Stimulated activated CD4-positive, alpha-beta T cell treated with anti-CD3 and anti-CD28 coated beads, Interleukin-2, amount 100 ng/mL, for 24 hours (primary cell): Measurements from ENCODE around the gene PODXL.
"Not testable (repeated sequence)": the region's sequence is repeated elsewhere in the genome, so short reads cannot be mapped to it uniquely, and the experiment has no call there.

Experiments
- DNase-seq, 2 donors: peaks; one replicate each; pipeline ENCODE4 v3.0.0-alpha.2; 2020

The PODXL gene

DNA sequence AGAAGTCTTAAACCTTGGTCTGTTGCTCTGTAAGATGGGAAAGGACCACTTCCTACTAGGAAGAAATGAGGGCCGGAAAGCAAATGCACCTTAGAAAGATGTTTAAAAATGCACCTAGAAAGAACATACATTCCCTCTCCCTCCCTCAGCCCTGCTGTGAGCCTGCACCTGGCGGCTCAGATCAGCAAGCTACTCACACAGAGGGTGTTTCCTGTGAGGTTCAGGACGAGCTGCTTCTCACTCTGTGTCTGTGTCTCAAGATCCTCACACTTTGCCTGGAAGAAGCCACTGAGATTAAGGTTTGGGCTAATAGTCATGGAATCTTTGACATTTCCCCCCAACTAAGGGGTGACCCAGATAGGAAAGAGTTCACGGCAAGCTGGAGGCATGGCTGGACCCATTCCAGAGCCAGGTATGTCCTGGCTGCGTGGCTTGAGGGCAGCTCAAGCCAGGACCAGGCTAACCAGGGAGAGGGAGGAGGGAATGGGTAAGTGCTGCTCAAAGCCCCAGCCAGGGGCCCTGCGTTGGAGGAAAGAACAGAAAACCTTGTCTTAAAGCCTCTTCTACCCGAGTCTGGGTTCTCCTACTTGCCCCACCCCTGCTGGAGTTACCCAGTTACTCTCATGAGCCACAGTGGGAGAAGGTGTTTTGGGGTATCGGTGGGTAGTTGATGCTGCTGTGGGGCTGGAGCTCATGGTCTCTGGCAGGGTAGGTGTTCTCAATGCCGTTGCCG is 47.5 kb downstream of the PODXL start:
- DNase-seq, result no peak

DNA sequence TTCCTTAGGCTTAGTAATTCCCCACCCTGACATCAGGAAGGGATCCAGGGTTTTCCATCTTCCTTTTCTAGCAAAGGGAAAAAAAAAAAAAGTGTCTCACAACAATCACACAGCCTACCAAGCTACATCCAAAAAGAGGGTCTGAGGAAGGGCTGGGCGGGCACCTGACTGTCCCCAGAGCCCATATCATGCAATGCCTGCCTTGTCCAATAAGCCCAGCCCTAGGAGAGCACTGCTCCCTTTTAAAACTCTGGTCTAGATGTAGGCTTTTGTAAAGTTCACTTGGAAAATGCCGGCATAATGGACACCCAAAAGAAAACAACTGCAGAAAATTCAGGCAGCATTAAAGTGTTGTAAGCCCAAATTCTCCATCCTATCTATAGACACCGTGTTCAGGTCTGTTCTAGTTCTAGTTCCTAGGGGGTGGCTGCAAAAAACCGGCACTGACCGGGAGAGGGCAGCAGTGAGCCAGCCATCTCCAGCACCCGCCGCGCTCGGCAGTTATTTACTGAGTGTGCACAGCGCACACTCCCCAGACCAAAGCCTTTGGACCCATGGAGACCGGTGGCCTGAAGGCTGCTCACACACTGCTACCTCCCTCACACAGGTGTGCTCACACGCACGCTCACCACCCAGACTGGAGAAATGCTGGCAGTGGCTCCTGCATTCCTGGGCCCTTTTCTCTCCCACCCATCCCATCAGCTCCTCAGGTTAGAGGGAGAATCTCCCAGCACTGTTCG is 48.7 kb downstream of the PODXL start:
- peak; percentile 86 to 88 for DNase-seq

DNA sequence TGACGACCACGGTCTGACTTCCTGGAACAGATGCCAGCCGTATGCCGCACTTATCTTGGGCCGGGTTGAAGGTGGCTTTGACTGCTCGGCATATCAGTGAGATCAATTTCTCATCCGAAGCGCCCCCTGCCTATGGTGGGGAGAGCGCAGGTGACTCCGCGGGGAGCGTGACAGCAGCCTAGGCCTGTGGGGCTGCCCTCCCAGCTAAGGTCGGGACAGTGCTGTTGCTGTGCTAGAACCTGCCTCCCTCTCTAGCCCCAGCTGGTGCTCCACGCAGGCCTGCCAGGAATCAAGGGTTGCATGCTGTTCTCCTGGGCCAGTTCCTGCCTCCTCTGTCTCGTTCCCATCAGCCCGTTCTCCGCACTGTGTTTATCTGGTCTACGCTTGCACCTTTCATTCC is 49.8 kb downstream of the PODXL start:
- DNase-seq, result no peak

DNA sequence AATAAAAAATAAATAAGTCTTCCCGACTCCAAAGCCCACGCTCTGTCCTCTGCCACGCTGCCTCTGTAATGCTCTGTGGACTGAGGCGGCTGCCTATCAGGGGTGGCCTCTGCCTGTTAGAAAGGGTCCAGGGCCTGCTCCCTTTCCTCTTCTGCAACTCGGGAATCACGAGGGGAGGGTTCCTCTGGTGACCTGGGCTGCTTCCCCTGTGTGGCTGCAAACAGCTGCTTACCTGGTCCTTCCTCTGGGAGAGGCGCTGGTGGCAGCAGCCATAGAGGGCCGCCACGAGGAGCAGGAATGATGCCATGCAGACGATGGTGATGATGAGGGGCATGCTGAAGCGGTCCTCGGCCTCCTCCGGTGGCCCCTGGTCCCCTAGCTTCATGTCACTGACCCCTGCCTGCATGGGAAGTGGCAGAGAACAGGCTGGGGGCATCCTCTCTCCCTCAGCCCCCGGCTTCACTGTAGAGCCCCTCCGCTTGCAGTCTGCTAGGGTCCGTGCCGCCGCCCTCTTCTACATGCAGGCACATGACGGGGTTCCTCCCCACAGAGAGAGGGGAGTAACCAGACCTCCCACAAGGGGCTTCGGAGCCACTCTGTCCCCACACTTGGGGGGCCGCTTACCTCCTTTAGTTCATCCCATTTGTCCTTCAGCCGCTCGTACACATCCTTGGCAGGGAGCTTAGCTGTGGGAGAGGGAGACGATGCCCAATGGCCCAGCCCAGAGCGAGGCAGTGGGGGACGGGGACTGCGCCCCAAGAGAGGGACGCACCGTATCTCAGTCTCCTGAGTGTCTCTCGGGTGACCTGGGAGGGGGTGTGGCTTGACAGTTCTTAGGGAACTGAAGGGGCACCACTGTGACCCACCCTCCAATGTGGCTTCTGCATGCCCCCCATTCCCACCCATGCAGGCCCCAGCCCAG is 50.5 kb downstream of the PODXL start:
- no peak for DNase-seq

DNA sequence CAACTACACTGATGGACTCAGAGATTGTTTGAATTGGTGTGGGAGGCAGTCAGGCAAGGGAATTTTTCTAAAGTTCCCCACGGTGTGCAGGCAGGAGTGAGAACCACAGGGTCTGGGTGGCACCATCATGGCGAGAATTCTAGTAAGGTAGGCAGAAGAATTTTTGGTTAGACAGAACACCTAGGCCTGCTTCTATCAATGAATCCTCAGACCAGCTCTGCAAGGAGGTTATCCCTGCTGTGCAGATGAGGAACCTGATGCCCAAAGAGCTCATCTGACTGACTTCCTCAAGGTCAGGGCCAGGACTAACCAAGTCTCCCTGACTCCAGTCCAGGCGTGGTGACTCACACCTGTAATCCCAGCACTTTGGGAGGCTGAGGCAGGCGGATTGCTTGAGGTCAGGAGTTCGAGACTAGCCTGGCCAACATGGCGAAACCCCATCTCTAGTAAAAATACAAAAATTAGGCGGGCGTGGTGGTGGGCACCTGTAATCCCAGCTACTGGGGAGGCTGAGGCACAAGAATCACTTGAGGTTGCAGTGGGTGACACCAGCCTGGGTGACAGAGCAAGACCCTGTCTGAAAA is 51.3 kb downstream of the PODXL start:
- not testable (repeated sequence) for DNase-seq

DNA sequence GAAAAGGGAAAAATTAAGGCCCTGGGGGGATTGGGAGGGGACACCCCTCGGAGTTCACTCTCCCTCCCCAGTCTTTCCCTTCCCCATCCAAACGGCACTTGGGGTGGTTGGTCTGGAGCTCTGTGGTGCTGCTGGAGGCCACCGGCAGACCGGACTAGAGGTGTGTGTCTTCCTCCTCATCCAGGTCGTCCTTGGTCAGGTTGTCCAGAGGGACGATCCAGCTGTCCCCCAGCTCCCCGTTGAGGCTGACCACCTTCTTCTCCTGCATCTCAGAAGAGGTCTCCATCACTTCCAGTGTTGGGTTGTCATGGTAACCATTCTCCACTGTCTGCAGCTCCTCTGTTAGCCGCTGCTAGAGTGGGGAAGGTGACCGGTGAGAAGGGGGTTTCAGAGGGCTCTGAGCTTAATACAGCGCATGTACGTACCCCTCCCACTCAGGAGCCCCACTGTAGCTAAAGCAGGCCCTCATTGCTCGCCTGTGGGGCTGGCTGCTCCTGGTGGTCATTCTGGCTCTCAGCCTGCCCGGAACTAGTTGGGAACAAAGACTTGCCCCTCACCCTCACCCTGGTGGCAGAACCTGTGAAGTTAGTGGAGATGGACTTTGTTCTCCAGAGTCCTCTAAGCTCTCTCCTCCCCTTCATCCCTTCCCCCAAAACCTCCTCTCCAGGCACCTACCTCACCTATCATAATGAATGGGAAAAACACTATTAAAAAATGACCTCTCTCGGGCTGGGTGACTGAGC is 52.1 kb downstream of the PODXL start:
- DNase-seq, result no peak

DNA sequence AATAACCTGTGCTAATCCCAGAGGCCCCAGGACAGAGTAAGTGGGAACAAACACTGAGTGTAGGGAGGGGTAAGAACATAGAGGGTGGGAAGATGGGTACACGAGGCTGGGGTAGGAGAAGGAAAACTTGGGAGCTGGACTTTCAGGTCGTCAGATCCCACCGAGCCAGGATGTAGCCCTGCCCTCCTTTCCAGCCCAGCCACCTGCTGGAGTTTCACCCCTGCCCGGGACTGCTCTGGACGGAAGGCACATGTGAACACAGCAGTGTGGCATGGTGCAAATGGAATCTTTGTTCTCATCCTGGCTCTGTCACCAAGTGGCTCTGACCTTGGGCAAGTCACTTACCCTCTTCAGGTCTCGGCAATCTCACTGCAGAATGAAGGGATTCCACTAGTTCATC is 52.8 kb downstream of the PODXL start:
- no peak for DNase-seq

DNA sequence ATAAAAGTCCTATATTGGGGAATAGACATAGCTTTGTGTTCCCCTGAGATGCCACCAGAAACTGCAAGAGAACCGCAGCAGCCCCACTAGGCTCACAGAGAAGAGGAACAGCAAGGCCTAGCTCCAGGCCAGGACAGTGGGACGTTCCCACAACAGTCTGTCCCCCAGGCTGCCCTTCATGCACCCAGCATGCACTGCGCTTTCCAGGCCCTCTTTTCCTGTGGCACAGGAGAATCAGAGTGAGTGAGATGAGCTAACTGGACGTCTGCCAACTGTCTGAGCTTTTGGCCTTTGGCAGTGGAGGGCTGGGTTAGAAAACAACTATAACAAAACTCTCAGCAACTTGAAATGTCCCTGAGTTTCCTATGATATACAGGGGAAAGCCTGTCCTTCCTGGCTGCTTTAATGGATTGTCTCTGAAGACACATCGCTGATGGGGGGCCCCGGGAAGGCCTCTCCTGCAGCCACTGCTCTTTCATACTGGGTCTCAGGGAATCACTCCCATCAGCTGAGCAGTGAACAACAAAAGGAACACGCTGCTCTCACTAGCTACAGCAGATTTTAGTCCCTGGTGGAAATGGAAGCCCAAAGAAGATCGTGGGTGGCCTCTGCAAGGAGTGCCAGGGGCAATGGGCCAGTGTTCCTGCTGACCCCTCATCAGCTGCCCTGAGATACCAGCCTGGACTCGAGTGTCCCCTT is 53.5 kb downstream of the PODXL start:
- DNase-seq, result no peak

DNA sequence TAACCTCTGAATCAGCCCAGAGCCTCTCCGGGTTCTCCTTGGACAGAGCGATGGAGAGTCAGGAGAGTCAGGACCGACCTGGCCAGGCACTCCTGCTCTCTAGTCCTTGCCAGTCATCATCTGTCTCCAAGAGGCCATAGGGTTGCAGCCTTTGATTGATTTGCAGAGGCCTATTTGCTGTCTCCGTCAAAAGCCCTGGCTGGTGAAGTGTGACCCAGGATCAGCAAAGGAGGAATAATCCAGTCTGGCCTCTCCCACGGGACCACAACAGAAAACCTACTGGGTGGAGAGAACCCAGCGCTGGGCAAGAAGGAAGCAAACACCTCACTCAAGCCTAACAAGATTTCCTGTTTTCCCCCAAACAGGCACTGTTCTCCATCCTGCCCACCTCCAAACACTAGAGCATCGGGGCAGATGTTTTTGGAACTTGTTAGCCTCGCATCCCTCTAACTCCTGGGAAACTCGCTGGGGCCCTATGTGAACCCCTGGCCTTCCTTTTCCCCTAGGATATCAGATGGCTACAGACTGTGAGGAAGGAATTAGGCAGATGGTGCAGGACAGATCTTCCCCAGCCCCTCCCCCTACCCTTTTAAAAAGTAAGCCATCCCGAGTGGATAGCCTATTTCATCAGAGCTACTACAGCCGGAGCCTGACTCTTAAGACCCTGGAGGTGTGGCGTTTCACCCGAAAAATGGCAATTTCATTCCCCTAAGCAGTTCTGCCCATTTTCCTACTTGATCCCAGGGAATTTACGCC is 54.3 kb downstream of the PODXL start:
- DNase-seq, result no peak

DNA sequence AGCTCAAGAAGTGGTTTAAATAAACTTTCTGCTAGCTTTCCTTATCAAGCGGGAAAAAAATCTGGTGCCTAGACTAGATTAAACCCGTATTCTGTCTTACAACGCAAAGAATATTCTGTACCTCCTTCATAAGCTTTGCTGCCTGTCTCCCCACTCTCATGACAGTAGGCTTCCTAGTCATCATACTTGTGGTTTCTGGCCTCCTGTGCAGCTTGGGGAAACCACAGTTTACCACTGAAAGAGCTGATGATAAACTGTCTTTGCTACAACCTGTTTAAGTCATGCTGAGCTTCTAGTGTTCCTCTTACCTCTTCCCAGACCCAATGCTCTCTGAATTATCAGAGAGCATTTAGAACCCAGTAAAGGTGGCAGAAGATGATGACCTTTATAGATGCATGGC is 55.0 kb downstream of the PODXL start:
- peak; percentile 29 to 46 for DNase-seq

DNA sequence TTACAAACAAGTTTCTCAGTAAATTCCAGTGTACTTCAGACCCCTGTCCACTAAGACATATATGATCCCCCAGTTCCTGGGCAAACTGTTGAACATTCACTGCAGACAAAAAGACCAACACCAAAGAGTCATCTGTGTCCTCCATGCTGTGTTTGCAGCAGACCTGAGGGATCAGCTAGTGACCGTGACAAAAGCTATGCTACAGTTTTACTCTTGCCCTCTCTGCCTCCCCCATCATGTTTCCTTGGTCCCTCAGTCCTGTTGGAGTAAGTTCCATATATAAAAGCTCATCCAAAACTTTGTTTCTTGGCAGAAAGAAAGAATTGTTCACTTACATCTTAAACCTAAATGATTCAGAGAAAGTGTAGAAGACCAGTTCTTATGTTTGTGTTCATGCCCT is 56.1 kb downstream of the PODXL start:
- DNase-seq, result no peak

DNA sequence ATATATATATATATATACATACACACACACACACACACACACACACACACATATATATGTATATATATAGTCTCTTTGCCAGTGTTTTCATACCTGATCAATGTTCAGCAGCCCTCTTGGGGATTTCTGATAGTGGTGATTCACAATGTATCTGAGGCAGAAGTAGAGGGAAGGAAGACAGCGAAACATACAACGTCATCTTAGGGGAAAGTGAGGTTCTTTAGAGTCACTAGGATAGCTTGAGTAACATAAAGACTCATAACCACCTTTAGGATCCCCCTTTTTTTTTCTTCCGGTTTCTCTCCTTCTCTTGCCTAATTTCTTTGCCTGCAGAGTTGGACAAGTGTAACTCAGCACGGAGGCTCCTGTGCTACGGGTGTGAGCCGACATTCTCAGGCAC is 56.6 kb downstream of the PODXL start:
- DNase-seq, result no peak

DNA sequence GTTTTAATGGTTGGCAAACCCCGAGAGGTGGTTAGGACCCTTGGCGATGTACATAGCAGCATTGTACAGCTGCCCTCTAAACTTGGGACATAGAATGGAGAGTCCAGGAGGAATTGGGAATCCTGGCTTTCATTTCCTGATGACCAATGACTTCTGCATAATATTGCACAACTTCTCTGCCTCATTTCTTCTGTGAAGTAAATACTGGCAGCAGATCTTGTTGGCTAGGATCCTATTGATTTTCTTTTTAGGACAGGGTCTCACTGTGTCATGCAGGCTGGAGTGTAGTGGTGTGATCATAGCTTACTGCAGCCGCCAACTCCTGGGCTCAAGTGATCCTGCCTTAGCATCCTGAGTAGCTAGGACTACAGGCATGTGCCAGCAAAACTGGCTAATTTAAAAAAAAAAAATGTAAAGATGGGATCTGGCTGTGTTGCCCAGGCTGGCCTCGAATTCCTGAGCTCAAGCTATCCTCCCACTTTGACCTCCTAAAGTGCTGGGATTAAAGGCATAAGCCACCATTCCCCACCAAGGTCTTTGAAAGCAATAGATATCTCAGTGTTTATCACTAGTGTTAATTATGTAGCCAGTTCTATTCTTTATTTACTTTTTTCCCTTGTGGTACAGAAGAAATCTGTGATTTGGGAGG is 58.1 kb downstream of the PODXL start:
- no peak for DNase-seq

DNA sequence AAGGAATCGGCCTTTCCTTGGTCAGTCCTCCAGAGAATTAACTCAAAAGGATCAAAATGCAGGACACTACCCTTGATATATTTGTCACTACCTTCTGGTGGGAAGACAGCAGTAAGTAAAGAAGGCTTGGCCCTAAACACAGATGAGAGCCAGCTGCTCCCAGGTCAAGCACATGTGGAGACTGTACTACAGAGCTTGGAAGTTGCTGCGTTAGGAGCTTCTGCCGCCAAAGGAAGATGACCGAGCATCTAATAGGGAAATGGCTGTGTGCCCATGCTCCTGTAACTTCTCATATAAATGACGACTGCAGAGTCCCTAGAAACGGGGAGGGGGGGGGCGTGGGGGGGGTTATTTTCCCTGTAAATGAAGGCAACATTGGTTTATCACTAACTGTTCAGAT is 59.0 kb downstream of the PODXL start:
- no peak for DNase-seq

DNA sequence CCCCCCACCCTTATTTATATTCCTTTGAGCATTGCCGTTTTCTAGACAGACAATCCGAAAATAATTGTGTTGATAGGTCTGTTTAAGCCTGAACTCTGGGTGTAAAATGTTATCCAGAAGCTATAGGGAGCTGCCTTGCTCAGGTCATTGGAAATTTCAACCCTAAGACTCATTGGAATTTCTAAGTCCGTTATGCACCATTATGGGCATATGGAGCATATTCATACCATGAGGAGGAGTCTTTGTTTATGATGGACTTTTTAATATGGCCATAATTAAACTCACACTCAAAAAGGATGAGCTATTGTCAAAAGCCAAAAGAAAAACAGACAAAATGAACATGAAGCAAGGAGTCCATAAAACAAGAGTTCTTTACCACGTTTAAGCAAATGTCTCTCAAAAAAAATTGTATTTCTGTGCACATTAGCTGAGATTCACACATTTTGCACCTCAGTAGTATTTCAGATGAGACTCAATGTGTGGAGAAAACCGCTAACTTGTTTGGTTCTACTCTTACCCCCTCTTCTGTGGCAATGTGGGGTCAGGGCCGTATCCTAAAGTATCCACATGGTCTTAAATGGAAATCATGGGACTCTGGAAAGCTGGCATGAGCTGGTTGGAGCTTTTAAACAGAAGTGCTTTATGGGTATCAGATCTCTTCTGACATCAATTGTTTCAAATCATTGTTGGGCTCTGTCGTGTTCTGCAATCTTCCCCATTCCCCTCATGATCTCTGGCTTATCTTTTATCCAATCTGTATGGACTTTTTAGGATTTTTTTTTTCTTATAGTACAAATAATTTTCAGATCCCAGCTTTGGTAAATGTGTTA is 60.5 kb downstream of the PODXL start:
- no peak for DNase-seq

DNA sequence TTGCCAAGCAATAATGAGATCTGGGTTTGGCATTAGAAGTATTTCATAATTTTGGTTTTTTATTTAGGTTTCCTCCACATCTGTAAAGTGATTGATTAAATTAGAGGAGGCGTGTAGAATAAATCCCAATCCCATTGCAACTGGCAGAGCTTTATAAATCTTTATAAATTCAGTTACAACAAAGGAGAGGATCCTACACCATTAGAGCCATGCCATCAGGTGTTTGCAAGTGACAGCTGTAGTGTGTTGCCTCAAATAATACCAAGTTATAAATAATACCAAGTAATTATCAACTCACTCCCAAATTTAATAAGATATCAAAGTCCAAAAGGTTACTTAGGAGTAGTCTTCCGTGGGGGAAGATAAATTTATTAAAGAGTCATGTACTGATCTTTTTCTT is 62.2 kb downstream of the PODXL start:
- no peak for DNase-seq

DNA sequence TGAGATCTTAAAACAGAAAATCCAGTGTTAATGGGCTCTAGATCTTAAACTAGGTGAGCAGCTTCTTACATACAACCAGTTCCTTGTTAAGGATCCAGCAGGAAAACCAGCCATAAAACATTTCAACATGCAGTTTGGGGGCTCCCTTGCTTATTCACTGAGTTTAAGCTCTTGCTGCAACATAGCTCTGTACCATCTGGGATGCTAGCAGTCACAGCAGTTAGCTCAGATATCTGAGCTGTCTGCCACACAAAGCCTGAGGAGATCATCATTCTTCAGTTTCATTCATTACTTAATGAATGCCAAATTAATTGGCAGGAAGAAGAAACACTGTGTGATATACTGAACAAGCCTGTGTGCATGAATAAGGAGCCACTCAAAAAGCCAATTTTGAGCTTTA is 62.8 kb downstream of the PODXL start:
- DNase-seq, result no peak

DNA sequence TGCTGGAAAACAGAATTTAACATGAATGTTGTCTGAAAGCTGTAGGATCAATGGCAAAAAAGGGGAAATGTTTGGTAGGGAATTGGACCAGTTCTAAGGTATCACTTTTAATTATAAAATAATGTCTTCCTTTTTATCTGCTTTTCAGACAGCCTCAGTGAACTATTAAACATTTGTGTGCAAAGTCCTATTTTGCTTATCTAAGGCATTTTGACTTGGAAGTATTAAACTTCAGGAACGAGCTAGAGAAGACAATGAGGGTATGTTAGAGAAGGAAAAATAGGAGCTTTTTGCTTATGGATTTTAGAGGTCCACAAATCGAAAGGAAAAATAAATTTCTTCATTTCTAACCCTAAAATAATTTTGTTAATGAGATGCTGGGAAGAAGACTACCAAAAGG is 63.3 kb downstream of the PODXL start:
- no peak for DNase-seq

DNA sequence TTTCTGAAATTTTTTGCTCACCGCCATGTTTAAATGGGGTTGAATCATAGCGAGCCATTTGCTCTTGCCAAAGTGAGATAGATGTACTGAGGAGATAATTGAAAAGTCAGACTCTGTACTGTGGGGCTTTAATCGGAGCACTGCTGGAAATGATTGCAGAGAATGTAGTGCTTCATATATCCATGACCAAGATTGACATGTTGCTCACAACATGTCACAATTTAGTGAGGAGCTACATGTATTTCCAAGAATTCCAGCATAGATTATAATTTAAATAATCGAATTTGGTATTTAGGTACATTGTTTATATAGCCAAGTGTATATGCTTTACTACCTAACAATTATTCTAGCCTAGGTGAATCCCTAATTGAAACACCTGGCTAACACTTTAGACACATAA is 66.5 kb downstream of the PODXL start:
- DNase-seq, result no peak

DNA sequence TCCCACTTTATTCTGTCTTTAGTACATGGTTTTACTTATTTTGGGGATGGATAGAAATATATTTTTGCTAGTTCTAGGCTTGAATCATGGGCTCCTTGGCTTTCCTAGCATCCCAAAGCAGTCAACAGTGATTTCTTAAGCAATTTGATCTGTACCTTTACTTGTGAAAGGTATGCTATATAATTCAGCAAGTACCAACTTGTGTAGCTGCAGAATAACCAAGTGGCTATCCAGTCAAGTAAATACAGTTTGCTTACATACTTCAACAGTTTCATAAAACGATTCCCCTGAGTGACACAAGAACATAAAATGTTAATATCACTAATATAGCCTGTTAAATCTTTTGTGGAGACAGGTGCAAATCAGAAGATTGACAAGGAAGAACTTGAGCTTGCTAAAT is 67.2 kb downstream of the PODXL start:
- no peak for DNase-seq
